Measurements from ENCODE around the gene AUTS2. TPM values are rescaled to one million over a fixed set of nuclear protein-coding genes. Genes with fewer than 3 reads are reported as not detected.

AUTS2 gene
- polyA plus RNA-seq, 3 donors: 0.08 to 0.35 TPM; not detected in 1

DNA sequence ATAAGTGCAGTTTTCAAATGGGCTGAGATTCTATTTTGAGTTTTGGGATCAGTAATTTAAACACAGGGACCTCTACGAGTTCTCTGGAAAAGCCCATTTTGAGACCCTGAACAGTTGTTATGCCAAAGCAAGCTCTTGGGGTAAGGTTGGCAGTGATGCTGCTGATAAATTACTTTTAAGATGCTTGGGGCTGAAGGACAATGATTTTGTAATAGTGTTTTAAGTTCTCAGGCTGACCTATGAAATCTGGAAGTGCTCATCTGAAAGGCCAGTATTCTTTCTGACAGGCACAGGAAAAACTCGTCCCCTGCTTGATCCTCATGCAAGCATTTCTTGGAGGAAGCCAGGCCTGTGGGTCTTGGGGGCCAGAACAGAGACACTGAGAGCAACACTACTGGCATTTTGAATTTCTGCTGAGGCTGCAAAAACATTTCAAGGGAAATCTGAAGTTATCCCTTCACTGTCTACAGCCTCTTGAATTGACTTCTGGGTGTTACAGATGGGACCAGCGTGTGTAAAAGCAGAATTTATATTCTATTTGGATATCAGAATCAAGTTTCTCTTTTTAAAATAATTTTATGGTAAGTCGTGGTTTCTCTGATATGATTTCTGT, 79.7 kb downstream of the AUTS2 start:
- no peak overlapping the region for H3K9ac ChIP-seq (ENCODE audit: insufficient read depth, low read length, poor library complexity, severe bottlenecking)
- H3K4me3 ChIP-seq (replicated peaks in 1 of 3; ENCODE audit: low read depth in 2 of 3, low read length in 3 of 3): no peak overlapping the region
- Mint-ChIP-seq H3K9me3 (peaks cover 0 to 2% (median 0%) of the 10 kb centered on the region in 7 donors), H3K27ac (no peak overlapping the region), H3K4me1 (peaks cover 38% of the 10 kb centered on the region), H3K27me3 (ENCODE audit: low read depth in 3 of 3) (no peaks in the 10 kb centered on the region), H3K36me3 (no peaks in the 10 kb centered on the region), H3K4me3 (peak overlapping the region in 1 of 2 donors; percentile 74)
- WGBS (ENCODE audit: insufficient coverage): 51% methylated on average over 2 of the region's 4 CpGs
- peak overlapping the region; percentile 73 for H2AFZ ChIP-seq (ENCODE audit: insufficient read depth, low read depth, low read length, poor library complexity, severe bottlenecking)
- H3K27ac ChIP-seq (ENCODE audit: low read depth in 1 of 2, low read length in 2 of 2): no peak overlapping the region
- TF ChIP-seq, protein P1, sequence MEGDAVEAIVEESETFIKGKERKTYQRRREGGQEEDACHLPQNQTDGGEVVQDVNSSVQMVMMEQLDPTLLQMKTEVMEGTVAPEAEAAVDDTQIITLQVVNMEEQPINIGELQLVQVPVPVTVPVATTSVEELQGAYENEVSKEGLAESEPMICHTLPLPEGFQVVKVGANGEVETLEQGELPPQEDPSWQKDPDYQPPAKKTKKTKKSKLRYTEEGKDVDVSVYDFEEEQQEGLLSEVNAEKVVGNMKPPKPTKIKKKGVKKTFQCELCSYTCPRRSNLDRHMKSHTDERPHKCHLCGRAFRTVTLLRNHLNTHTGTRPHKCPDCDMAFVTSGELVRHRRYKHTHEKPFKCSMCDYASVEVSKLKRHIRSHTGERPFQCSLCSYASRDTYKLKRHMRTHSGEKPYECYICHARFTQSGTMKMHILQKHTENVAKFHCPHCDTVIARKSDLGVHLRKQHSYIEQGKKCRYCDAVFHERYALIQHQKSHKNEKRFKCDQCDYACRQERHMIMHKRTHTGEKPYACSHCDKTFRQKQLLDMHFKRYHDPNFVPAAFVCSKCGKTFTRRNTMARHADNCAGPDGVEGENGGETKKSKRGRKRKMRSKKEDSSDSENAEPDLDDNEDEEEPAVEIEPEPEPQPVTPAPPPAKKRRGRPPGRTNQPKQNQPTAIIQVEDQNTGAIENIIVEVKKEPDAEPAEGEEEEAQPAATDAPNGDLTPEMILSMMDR (IDR thresholded peaks at IDR 0.05): no peak
- DNase-seq: no peak
- intact Hi-C loops (cut with micrococcal nuclease): no loop called here
- H3K4me1 ChIP-seq (ENCODE audit: control insufficient read depth in 1 of 2, insufficient read depth in 2 of 2, low read length in 2 of 2): peaks cover 7% of the 10 kb centered on the region in 2 donors
- H4K20me1 ChIP-seq (ENCODE audit: insufficient read depth, low read length): no peaks in the 10 kb centered on the region
- H3K27me3 ChIP-seq (ENCODE audit: control insufficient read depth in 2 of 2, insufficient read depth in 2 of 2, low read length in 2 of 2): no peaks in the 10 kb centered on the region
- no peaks in the 10 kb centered on the region for H3K9me3 ChIP-seq (replicated peaks in 1 of 2; ENCODE audit: control insufficient read depth in 1 of 2, insufficient read depth in 1 of 2, low read length in 2 of 2)
- no peaks in the 10 kb centered on the region for H3K36me3 ChIP-seq (replicated peaks in 1 of 2; ENCODE audit: control insufficient read depth in 1 of 2, insufficient read depth in 2 of 2, low read length in 2 of 2)
- no peaks in the 10 kb centered on the region for H3K79me2 ChIP-seq (ENCODE audit: insufficient read depth, low read length)
- H3K4me2 ChIP-seq (replicated peaks; ENCODE audit: extremely low read depth, low read length, poor library complexity, severe bottlenecking): no peak overlapping the region

GRCh38 chr7:69678494-69679187, 80.4 kb downstream of the AUTS2 start:
- H3K36me3 ChIP-seq (replicated peaks in 1 of 2; ENCODE audit: control insufficient read depth in 1 of 2, insufficient read depth in 2 of 2, low read length in 2 of 2): no peaks in the 10 kb centered on the region
- Mint-ChIP-seq H3K27ac (no peak overlapping the region), H3K36me3 (no peaks in the 10 kb centered on the region), H3K4me1 (peaks cover 38% of the 10 kb centered on the region), H3K4me3 (peak overlapping the region in 1 of 2 donors; percentile 74), H3K27me3 (ENCODE audit: low read depth in 3 of 3) (peaks cover 0 to 2% (median 0%) of the 10 kb centered on the region in 3 donors), H3K9me3 (peaks cover 0 to 2% (median 0%) of the 10 kb centered on the region in 7 donors)
- no peaks in the 10 kb centered on the region for H3K27me3 ChIP-seq (ENCODE audit: control insufficient read depth in 2 of 2, insufficient read depth in 2 of 2, low read length in 2 of 2)
- no peaks in the 10 kb centered on the region for H4K20me1 ChIP-seq (ENCODE audit: insufficient read depth, low read length)
- 27% methylated on average over 2 of the region's 11 CpGs for WGBS (ENCODE audit: insufficient coverage)
- no peaks in the 10 kb centered on the region for H3K79me2 ChIP-seq (ENCODE audit: insufficient read depth, low read length)
- intact Hi-C loops (cut with micrococcal nuclease): no loop called here
- TF ChIP-seq, protein P1 (IDR thresholded peaks at IDR 0.05): no peak
- no peak overlapping the region for H3K4me3 ChIP-seq (replicated peaks in 1 of 3; ENCODE audit: low read depth in 2 of 3, low read length in 3 of 3)
- H3K9me3 ChIP-seq (replicated peaks in 1 of 2; ENCODE audit: control insufficient read depth in 1 of 2, insufficient read depth in 1 of 2, low read length in 2 of 2): no peaks in the 10 kb centered on the region
- no peak overlapping the region for H3K9ac ChIP-seq (ENCODE audit: insufficient read depth, low read length, poor library complexity, severe bottlenecking)
- DNase-seq: no peak
- H3K4me2 ChIP-seq (replicated peaks; ENCODE audit: extremely low read depth, low read length, poor library complexity, severe bottlenecking): peak overlapping the region; percentile 28
- peak overlapping the region; percentile 73 for H2AFZ ChIP-seq (ENCODE audit: insufficient read depth, low read depth, low read length, poor library complexity, severe bottlenecking)
- H3K27ac ChIP-seq (ENCODE audit: low read depth in 1 of 2, low read length in 2 of 2): no peak overlapping the region
- H3K4me1 ChIP-seq (ENCODE audit: control insufficient read depth in 1 of 2, insufficient read depth in 2 of 2, low read length in 2 of 2): peaks cover 7% of the 10 kb centered on the region in 2 donors

Data from CD14-positive monocyte (primary cell).